ENCODE data around the gene RAD51.

The RAD51 gene

GRCh38 chr15:40768521-40769273 is 73.7 kb downstream of the RAD51 start:
- H3K9me3 ChIP-seq (ENCODE audit: low read length) = no peaks in the 10 kb centered on the region
- peaks cover 2% of the 10 kb centered on the region for H3K36me3 ChIP-seq (ENCODE audit: insufficient read depth, low read length)
- H3K4me1 ChIP-seq (ENCODE audit: insufficient read depth, low read length) = no peaks in the 10 kb centered on the region
- no peak overlapping the region for H2AFZ ChIP-seq (ENCODE audit: low read depth, low read length)
- no peak overlapping the region for H3K4me3 ChIP-seq (ENCODE audit: low read length)
- no peaks in the 10 kb centered on the region for H3K27me3 ChIP-seq (ENCODE audit: insufficient read depth, low read length)

- Histone ChIP-seq H2AFZ (ENCODE audit: low read depth, low read length) (no peak within 1 kb of the TSS), H3K4me3 (ENCODE audit: low read length) (no peak within 1 kb of the TSS), H3K9me3 (ENCODE audit: low read length) (no peaks in the 10 kb centered on the region), H3K4me1 (ENCODE audit: insufficient read depth, low read length) (no peaks in the 10 kb centered on the region), H3K27me3 (ENCODE audit: insufficient read depth, low read length) (no peaks in the 10 kb centered on the region), H3K36me3 (ENCODE audit: insufficient read depth, low read length) (peaks cover 6% of the 10 kb centered on the region)
Measured at GRCh38 chr15:40769274-40770146, 74.5 kb downstream of the RAD51 start, which contains the start of gene C15orf62. Gene C15orf62, plus strand, starts transcription at chr15:40769980. Its CDS starts 516 bp downstream, at chr15:40770496.

DNA sequence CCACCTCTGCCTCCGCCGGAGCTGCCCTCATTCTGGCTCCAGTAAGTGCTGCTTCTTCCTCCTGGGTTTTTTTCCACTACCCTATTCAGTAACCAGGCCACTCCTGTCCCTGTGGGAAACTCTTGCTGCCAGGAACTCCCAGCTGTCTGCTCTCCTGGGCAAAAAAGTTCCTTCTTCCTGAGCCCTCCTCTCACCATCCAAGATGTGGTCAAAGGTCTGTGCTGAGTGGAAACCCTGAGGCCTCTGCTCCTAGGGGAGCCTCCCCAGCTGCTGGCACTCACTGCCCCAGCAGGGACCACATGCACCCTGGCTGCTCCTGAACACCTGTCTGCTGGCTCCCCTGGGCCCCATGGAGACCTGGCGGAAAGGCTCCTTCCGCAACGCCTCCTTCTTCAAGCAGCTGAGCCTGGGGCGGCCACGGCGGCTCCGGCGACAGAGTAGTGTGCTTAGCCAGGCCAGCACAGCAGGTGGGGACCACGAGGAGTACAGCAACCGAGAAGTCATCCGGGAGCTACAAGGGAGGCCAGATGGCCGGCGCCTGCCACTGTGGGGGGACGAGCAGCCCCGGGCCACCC is 75.3 kb downstream of the RAD51 start:
- Histone ChIP-seq H3K27me3 (ENCODE audit: insufficient read depth, low read length) (no peaks in the 10 kb centered on the region), H3K36me3 (ENCODE audit: insufficient read depth, low read length) (peaks cover 8% of the 10 kb centered on the region), H3K9me3 (ENCODE audit: low read length) (no peaks in the 10 kb centered on the region), H2AFZ (ENCODE audit: low read depth, low read length) (no peak overlapping the region), H3K4me3 (ENCODE audit: low read length) (no peak overlapping the region), H3K4me1 (ENCODE audit: insufficient read depth, low read length) (no peaks in the 10 kb centered on the region)

DNA sequence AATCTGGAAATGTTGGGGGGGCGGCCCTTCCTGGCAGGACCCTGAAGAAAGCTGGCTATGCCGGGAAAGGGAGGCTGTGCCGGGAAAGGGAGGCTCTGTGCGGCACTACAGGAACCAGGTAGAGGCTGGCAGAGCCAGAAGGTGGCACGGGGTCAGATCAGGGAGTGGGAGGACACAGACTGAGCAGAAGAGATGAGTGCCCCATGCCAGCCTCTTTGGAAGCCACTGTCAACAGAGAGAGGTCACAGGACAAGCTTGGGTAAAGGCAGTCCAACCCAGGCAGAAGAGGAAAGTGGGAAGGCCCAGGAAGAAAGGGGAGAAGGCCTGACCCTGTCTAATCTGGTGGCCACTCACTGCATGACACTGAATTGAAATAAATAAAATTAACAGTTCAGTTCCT is 76.3 kb downstream of the RAD51 start:
- Histone ChIP-seq H3K4me1 (ENCODE audit: insufficient read depth, low read length) (no peaks in the 10 kb centered on the region), H3K36me3 (ENCODE audit: insufficient read depth, low read length) (peaks cover 19% of the 10 kb centered on the region), H3K4me3 (ENCODE audit: low read length) (no peak overlapping the region)

DNA sequence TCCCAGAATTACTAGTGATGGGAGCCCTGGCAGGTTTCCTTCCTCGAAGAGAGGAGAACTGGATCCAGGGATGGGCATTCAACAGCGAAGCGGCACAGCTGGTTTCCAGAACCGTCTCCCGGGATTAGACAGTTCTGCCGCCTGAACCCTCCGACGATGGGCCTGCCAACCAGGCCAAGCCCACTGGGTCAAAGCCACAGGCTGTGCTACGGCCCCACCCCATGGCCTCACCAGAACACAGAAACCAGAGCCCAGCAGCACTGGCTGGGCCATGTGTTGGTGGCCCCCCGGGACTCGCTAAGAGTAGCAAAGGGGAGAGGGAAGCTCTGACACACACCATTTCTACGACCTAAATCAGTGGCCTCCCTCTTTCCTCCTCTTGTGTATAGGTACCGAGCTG is 77.0 kb downstream of the RAD51 start:
- no peaks in the 10 kb centered on the region for H3K4me1 ChIP-seq (ENCODE audit: insufficient read depth, low read length)
- H3K9me3 ChIP-seq (ENCODE audit: low read length) = no peaks in the 10 kb centered on the region
- no peak overlapping the region for H2AFZ ChIP-seq (ENCODE audit: low read depth, low read length)
- no peak overlapping the region for H3K4me3 ChIP-seq (ENCODE audit: low read length)
- H3K27me3 ChIP-seq (ENCODE audit: insufficient read depth, low read length) = no peaks in the 10 kb centered on the region
- peaks cover 26% of the 10 kb centered on the region for H3K36me3 ChIP-seq (ENCODE audit: insufficient read depth, low read length)

More for the DNA sequence above, 76.3 kb downstream of the RAD51 start:
- no peaks in the 10 kb centered on the region for H3K9me3 ChIP-seq (ENCODE audit: low read length)
- H2AFZ ChIP-seq (ENCODE audit: low read depth, low read length) = no peak overlapping the region
- no peaks in the 10 kb centered on the region for H3K27me3 ChIP-seq (ENCODE audit: insufficient read depth, low read length)

- Histone ChIP-seq H3K4me3 (ENCODE audit: low read length) (no peak overlapping the region), H3K36me3 (ENCODE audit: insufficient read depth, low read length) (peaks cover 30% of the 10 kb centered on the region), H3K27me3 (ENCODE audit: insufficient read depth, low read length) (no peaks in the 10 kb centered on the region), H3K4me1 (ENCODE audit: insufficient read depth, low read length) (no peaks in the 10 kb centered on the region), H3K9me3 (ENCODE audit: low read length) (no peaks in the 10 kb centered on the region), H2AFZ (ENCODE audit: low read depth, low read length) (no peak overlapping the region)
Measured at GRCh38 chr15:40773496-40773895, 78.5 kb downstream of the RAD51 start.

GRCh38 chr15:40773902-40774301 is 78.9 kb downstream of the RAD51 start:
- Histone ChIP-seq H3K9me3 (ENCODE audit: low read length) (no peaks in the 10 kb centered on the region), H3K4me3 (ENCODE audit: low read length) (no peak overlapping the region), H3K27me3 (ENCODE audit: insufficient read depth, low read length) (no peaks in the 10 kb centered on the region), H3K36me3 (ENCODE audit: insufficient read depth, low read length) (peaks cover 31% of the 10 kb centered on the region), H2AFZ (ENCODE audit: low read depth, low read length) (no peak overlapping the region), H3K4me1 (ENCODE audit: insufficient read depth, low read length) (no peaks in the 10 kb centered on the region)

DNA sequence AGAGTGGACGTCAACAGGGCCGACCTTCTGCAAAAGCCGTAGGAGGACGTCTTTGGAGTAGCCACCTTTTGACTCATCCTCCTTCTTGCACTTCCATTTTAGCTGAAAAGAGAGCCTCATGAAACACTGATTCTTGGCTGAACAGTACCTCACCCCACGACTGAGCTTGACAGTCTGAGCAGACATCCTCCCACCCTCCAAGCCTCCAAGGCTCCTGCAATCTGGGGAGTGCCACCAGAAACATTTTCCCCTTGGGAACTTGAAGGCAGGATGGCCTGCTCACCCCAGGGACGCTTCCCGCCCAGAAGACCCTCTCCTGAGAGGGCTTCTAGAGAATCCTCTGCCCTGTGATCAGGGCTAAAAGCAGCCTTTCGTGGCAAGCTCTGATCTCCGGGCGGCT is 80.0 kb downstream of the RAD51 start:
- H3K27me3 ChIP-seq (ENCODE audit: insufficient read depth, low read length) = no peaks in the 10 kb centered on the region
- no peaks in the 10 kb centered on the region for H3K4me1 ChIP-seq (ENCODE audit: insufficient read depth, low read length)
- peaks cover 39% of the 10 kb centered on the region for H3K36me3 ChIP-seq (ENCODE audit: insufficient read depth, low read length)
- H3K9me3 ChIP-seq (ENCODE audit: low read length) = no peaks in the 10 kb centered on the region
- no peak overlapping the region for H2AFZ ChIP-seq (ENCODE audit: low read depth, low read length)
- no peak overlapping the region for H3K4me3 ChIP-seq (ENCODE audit: low read length)

DNA sequence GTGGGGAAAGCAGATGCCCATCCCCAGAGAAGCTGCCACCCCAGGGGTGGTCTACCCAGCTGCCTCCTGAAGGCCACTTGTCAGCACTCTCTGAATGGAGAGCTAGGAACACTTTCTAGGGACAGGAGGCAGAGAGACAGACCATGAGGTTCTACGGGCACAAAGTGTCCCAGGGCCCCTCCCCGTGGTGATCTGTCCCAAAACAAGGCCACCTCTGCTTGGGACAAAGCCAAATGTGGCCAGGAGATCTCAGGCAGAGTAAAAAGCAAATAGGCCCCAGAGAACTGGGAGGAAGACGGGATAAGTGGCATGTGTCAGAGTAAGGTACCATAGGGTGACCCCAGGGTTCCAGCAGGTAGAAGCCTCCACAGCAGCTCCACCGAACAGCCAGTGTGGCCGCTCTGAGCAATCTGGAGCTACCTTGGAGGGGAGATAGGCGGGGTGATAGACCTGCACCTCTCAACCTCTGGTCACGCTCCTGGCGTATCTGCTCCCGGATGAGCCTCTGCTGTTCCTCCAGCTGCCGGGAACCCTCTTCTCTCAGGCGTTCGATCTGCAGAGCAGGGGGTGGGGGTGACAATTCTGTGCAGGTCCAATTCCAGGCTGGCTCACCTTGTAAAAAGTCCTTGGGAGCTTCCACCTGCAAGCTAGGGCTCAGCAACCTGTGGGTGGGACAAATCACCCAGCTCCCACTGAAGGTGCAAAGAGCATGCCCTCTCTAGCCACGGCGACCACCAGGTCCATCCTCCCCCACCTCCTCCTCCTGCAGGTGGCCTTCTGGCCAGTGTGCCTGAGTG is 81.0 kb downstream of the RAD51 start:
- H2AFZ ChIP-seq (ENCODE audit: low read depth, low read length) = no peak overlapping the region
- no peaks in the 10 kb centered on the region for H3K9me3 ChIP-seq (ENCODE audit: low read length)
- no peak overlapping the region for H3K4me3 ChIP-seq (ENCODE audit: low read length)
- no peaks in the 10 kb centered on the region for H3K4me1 ChIP-seq (ENCODE audit: insufficient read depth, low read length)
- peaks cover 40% of the 10 kb centered on the region for H3K36me3 ChIP-seq (ENCODE audit: insufficient read depth, low read length)
- H3K27me3 ChIP-seq (ENCODE audit: insufficient read depth, low read length) = no peaks in the 10 kb centered on the region

- Histone ChIP-seq H3K4me1 (ENCODE audit: insufficient read depth, low read length) (no peaks in the 10 kb centered on the region), H3K4me3 (ENCODE audit: low read length) (no peak overlapping the region), H3K36me3 (ENCODE audit: insufficient read depth, low read length) (peaks cover 40% of the 10 kb centered on the region), H3K9me3 (ENCODE audit: low read length) (no peaks in the 10 kb centered on the region), H3K27me3 (ENCODE audit: insufficient read depth, low read length) (no peaks in the 10 kb centered on the region), H2AFZ (ENCODE audit: low read depth, low read length) (no peak overlapping the region)
Measured at GRCh38 chr15:40776537-40777141, 81.7 kb downstream of the RAD51 start.

Data from neuron (in vitro differentiated cells).